SK-MEL-5 (cell line): ENCODE results near the gene LAGE3. TPM values are rescaled to one million over a fixed set of nuclear protein-coding genes. Genes with fewer than 3 reads are reported as not detected.
"Not testable (repeated sequence)": the region's sequence is repeated elsewhere in the genome, so short reads cannot be mapped to it uniquely, and the experiment has no call there.

Source experiments
- DNase-seq: peaks from one replicate; pipeline ENCODE4 v3.0.0-alpha.2; 2016; ENCODE audit warnings: low read depth, low spot score
- in situ Hi-C: cut with HindIII; loops from 2 replicates; pipeline ENCODE4 v1.10.0; 2016; ENCODE audit warnings: low sequenced_read_pairs, high pct_unique_total_duplicates, low pct_unique_long_range_greater_than_20kb
- total RNA-seq: library from RNA; depleted of rRNA; stranded (reverse); fragments of >200 nt; shearing (Covaris generic); gene quantifications from 2 replicates; pipeline ENCODE4 v1.2.3, GENCODE V29; 2014

The LAGE3 gene
- total RNA-seq, 1 experiment from 2014 or later: 58.6 TPM

- in situ Hi-C loops: no loop called here
- DNase-seq: no peak
Observed at GRCh38 chrX:154506483-154507332, 27.6 kb upstream of the LAGE3 start.

DNA sequence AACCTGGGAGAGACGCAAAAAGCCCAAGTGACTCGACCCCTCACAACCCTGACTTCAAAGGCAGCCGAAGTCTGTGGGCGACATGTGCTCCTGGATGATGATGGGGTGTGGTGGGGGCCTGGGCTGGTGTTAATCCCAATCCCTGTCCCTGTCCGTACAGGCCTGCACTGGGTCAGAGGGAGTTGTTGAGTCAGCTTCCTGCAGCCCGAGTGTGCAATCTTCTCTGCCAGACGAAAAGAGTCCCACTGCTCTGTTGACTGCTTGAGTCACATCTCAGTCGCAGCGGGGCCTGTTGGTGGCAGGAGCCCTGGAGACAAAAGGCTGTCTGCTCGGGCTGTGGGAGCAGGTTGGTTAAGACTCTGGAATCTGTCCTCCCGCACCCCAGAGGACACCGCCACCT, 26.7 kb upstream of the LAGE3 start:
- no peak for DNase-seq
- in situ Hi-C loops: no loop called here

- DNase-seq: no peak
- in situ Hi-C loops: no loop called here
Observed at GRCh38 chrX:154502989-154503388, 23.9 kb upstream of the LAGE3 start.

- in situ Hi-C loops: no loop called here
- no peak for DNase-seq
Observed at GRCh38 chrX:154502098-154502497, 23.0 kb upstream of the LAGE3 start.

DNA sequence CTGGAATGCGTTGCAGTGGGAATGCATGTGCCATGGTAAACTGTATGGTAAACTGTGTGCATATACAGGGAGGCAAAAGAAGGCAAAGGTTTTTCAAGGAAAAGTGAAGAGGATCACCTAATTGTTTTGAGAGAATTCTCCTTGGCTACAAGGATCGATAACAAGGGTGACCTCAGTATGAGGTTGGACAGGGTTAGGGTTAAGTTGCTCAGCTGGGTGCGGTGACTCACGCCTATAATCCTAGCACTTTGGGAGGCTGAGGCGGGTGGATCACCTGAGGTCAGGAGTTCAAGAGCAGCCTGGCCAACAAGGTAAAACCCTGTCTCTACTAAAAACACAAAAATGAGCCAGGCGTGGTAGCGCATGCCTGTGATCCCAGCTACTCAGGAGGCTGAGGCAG, 22.3 kb upstream of the LAGE3 start:
- DNase-seq, in situ Hi-C loops: not testable (repeated sequence)

- DNase-seq, in situ Hi-C loops: not testable (repeated sequence)
Observed at GRCh38 chrX:154496591-154497137, 17.6 kb upstream of the LAGE3 start.

DNA sequence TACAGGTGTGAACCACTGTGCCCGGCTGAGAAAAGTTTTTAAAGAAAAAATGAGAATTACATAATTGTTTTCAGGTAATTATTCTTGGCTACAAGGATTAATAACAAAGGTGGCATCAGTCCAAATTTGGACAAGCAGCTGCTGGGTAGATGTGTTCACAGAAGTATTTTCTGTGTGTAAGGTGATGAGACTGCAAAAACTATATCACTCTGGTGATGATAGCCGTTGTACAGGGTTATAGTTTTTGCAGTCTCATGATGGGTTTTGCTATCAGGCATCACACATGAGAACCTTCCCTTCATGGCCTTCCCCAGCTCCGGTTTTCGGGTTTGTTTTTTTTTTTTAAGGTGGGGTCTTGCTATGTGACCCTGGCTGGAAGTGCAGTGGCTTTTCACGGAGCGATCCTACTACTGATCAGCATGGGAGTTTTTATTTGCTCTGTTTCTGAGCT, 16.4 kb upstream of the LAGE3 start:
- DNase-seq: no peak

GRCh38 chrX:154494715-154495114, 15.6 kb upstream of the LAGE3 start:
- no peak for DNase-seq
- in situ Hi-C loops: no loop called here

More for the DNA sequence above, 16.4 kb upstream of the LAGE3 start:
- in situ Hi-C loops: no loop called here

DNA sequence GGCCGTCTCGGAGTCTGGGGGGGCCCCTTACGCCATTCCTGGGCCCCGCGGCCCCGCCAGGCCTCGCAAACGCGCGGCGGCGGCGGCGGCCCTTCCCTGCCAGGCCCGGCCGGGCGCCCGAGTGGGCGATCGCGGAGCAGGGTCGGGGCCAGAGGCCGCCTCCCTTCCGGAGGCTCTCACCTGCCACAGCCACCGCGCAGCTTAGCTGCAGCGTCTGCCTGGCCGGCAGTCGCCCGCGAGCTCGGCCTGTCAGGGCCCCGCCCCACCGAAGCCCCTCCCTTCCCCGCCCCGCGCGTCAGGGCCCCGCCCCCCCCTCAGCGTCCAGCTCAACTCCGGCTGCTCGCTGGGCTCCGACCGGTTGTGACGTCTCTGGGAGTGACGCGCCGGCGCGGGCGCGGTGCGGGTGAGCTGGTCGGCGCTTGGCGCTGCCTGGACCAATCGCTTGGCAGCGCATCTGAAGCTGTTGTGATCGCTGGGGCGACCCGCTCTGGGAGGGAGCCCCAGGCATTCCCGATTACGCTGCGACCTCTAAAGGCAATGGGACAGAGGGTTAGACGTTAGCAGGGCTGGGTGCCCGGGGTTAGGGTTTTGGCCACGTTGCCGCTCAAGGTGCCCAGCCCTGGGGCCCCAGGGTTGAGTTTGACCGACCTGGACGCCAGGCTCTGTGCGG, 11.5 kb upstream of the LAGE3 start, which contains the start of gene SLC10A3:
Gene SLC10A3, minus strand, starts transcription at position 216 of the 670 bp plus-strand sequence. CDS start 1,689 bp downstream, outside the sequence.
- in situ Hi-C loops: no loop called here
- peak; percentile 89 for DNase-seq

DNA sequence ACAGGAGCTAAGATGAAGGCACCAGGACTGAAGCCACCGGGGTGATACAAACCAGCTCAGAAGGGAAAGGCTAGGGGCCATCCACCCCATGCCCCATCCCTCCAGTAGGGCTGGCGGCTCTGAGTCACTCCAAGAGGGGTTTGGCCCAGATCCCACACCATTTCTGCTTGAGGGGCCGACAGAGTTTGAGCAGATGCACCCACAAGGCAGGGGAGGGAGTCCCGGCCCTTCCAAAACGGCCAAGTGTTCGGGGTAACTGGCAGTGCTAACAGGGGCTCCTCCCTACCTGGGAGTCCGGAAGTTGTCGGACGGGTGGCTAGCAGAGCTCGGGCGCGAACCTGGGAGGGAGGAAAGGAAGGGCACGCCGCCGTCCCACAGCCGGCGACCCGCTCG, 10.9 kb upstream of the LAGE3 start:
- in situ Hi-C loops: no loop called here

GRCh38 chrX:154489182-154489581, 10.1 kb upstream of the LAGE3 start:
- DNase-seq: no peak
- in situ Hi-C loops: no loop called here

More for the DNA sequence above, 10.9 kb upstream of the LAGE3 start:
- no peak for DNase-seq

- in situ Hi-C loops: no loop called here
- no peak for DNase-seq
Observed at GRCh38 chrX:154488336-154489075, 9.4 kb upstream of the LAGE3 start.

GRCh38 chrX:154487518-154488290, 8.6 kb upstream of the LAGE3 start:
- DNase-seq: no peak
- in situ Hi-C loops: no loop called here

DNA sequence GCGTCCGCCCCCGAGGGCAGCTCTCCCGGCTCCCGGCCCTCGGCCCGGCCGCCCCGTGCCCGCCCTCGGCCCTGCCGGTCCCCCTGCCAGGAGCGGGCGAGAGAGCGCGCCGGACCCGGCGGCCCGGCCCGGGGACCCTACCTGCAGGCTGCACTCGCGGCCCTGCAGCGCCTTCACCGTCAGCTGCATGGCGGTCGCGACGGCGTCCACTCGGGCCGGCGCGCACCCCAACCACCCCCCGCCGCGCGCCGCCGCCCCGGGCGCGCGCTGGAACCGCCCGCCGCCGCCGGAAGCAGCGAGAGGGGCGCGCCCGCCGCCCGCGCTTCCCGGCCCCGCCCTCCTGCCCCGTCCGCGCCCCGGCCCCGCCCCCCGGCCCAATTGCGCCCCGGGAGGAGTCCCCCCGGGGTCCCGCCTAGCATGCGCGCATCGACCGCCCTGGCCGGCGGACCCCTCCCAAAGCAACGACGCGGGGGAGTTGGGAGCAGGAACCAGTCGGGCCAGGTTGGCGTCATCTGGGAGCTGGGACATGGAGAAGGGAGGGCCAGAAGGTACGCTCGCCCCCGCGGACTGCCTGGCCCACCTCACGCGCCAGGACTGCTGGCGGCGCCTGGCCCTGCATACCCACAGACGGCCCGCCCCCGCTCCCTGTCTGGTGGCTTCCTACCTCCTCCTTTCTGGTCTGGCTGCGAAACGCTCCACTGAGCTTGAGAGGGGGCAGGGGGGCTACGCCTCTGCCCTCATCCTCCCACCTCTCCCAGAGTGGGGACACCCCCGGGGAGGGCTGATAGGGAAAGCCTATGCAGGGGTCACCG, 7.5 kb upstream of the LAGE3 start, which contains the start of gene UBL4A:
Gene UBL4A, minus strand, starts transcription at position 220 of the 812 bp plus-strand sequence. Its CDS starts 31 bp downstream, at position 189.
- in situ Hi-C loops: no loop called here
- DNase-seq: peak; percentile 41

- in situ Hi-C loops: no loop called here
- DNase-seq: no peak
Observed at GRCh38 chrX:154486052-154486395, 6.9 kb upstream of the LAGE3 start.
